ENCODE data around the gene CATSPERZ. TPM values are rescaled to one million over a fixed set of nuclear protein-coding genes. Genes with fewer than 3 reads are reported as not detected.

CATSPERZ gene
- total RNA-seq, 4 donors from 2014 or later = 20.9 TPM; not detected in 3

- Histone ChIP-seq H3K4me3 (peak overlapping the region; percentile 51 to 91 (median 72)), H3K36me3 (peaks cover 0 to 11% (median 3%) of the 10 kb centered on the region in 4 donors), H3K4me1 (peaks cover 4 to 51% (median 41%) of the 10 kb centered on the region in 4 donors), H3K27me3 (no peaks in the 10 kb centered on the region), H3K9me3 (no peaks in the 10 kb centered on the region), H3K27ac (peak overlapping the region; percentile 95 to 99 (median 96))
- in situ Hi-C loops (cut with MboI; ENCODE audit: low pct_ligation_motif_present in 1 of 4, low pct_unique_long_range_greater_than_20kb in 1 of 4, low sequenced_read_pairs in 3 of 4) = no loop called here
- DNase-seq = peak; percentile 41
- 16 to 22% methylated on average over 12 to 18 of the region's 19 CpGs for WGBS, 2 donors (ENCODE audit: low coverage in 1 of 2)
- TF ChIP-seq CTCF (IDR thresholded peaks at IDR 0.05) (no peak), EP300 (IDR thresholded peaks at IDR 0.05; ENCODE audit: low read depth) (no peak), POLR2AphosphoS5 (IDR thresholded peaks at IDR 0.05) (no peak), POLR2A (IDR thresholded peaks at IDR 0.05) (no peak)
- intact Hi-C loops (cut with DNase I; ENCODE audit: low total_unique reads) = no loop called here
Observed at GRCh38 chr11:64318766-64319761, 18.9 kb downstream of the CATSPERZ start.

GRCh38 chr11:64320556-64320955, 20.4 kb downstream of the CATSPERZ start:
- TF ChIP-seq EP300 (IDR thresholded peaks at IDR 0.05; ENCODE audit: low read depth) = no peak
- TF ChIP-seq POLR2AphosphoS5 (IDR thresholded peaks at IDR 0.05) = no peak
- TF ChIP-seq CTCF (IDR thresholded peaks at IDR 0.05) = no peak
- no peak for TF ChIP-seq POLR2A (IDR thresholded peaks at IDR 0.05)
- Histone ChIP-seq H3K27me3 (no peaks in the 10 kb centered on the region), H3K27ac (peak overlapping the region; percentile 95 to 99 (median 96)), H3K9me3 (no peaks in the 10 kb centered on the region), H3K4me3 (no peak overlapping the region), H3K36me3 (no peaks in the 10 kb centered on the region), H3K4me1 (peaks cover 4 to 51% (median 41%) of the 10 kb centered on the region in 4 donors)
- no peak for DNase-seq
- intact Hi-C loops (cut with DNase I; ENCODE audit: low total_unique reads) = no loop called here
- in situ Hi-C loops (cut with MboI; ENCODE audit: low pct_ligation_motif_present in 1 of 4, low pct_unique_long_range_greater_than_20kb in 1 of 4, low sequenced_read_pairs in 3 of 4) = no loop called here
- 60% methylated on average over 7 of the region's 7 CpGs; no CpG with 5 or more reads in 1 of the 2 donors for WGBS, 2 donors (ENCODE audit: low coverage in 1 of 2)

- H3K4me3 ChIP-seq = no peak overlapping the region
- WGBS, 2 donors (ENCODE audit: low coverage in 1 of 2) = 47% methylated on average over 5 of the region's 5 CpGs; no CpG with 5 or more reads in 1 of the 2 donors
- TF ChIP-seq CTCF (IDR thresholded peaks at IDR 0.05) (no peak), POLR2AphosphoS5 (IDR thresholded peaks at IDR 0.05) (no peak), POLR2A (IDR thresholded peaks at IDR 0.05) (no peak), EP300 (IDR thresholded peaks at IDR 0.05; ENCODE audit: low read depth) (no peak)
- intact Hi-C loops (cut with DNase I; ENCODE audit: low total_unique reads) (no loop called here), in situ Hi-C loops (cut with MboI; ENCODE audit: low pct_ligation_motif_present in 1 of 4, low pct_unique_long_range_greater_than_20kb in 1 of 4, low sequenced_read_pairs in 3 of 4) (no loop called here)
- peaks cover 3 to 49% (median 40%) of the 10 kb centered on the region in 4 donors for H3K4me1 ChIP-seq
- no peaks in the 10 kb centered on the region for H3K36me3 ChIP-seq
- H3K27me3 ChIP-seq = no peaks in the 10 kb centered on the region
- peak overlapping the region; percentile 95 to 99 (median 96) for H3K27ac ChIP-seq
- no peaks in the 10 kb centered on the region for H3K9me3 ChIP-seq
- no peak for DNase-seq
Observed at GRCh38 chr11:64321026-64321425, 20.9 kb downstream of the CATSPERZ start.

- Histone ChIP-seq H3K36me3 (no peaks in the 10 kb centered on the region), H3K4me1 (peaks cover 0 to 44% (median 35%) of the 10 kb centered on the region in 4 donors), H3K9me3 (no peaks in the 10 kb centered on the region), H3K27ac (peak overlapping the region; percentile 95 to 99 (median 96)), H3K27me3 (no peaks in the 10 kb centered on the region), H3K4me3 (no peak overlapping the region)
- intact Hi-C loops (cut with DNase I; ENCODE audit: low total_unique reads) (no loop called here), in situ Hi-C loops (cut with MboI; ENCODE audit: low pct_ligation_motif_present in 1 of 4, low pct_unique_long_range_greater_than_20kb in 1 of 4, low sequenced_read_pairs in 3 of 4) (no loop called here)
- 64% methylated on average over 5 of the region's 5 CpGs; no CpG with 5 or more reads in 1 of the 2 donors for WGBS, 2 donors (ENCODE audit: low coverage in 1 of 2)
- DNase-seq = peak; percentile 85
- TF ChIP-seq EP300 (IDR thresholded peaks at IDR 0.05; ENCODE audit: low read depth) (no peak), POLR2A (IDR thresholded peaks at IDR 0.05) (peak; percentile 76), CTCF (IDR thresholded peaks at IDR 0.05) (no peak), POLR2AphosphoS5 (IDR thresholded peaks at IDR 0.05) (peak; percentile 23 to 80 (median 64))
Observed at GRCh38 chr11:64321533-64321932, 21.4 kb downstream of the CATSPERZ start.

Measured in transverse colon (tissue), 4 donors.